SK-N-SH treated with all-trans-retinoic acid at 6 μM for 48 hours (cell line): ENCODE measurements around the gene NMT1.

Experiments used
- BACH2 ChIP-seq: fragments of 250-450 bp; sonication (Bioruptor Pico); IDR thresholded peaks from 2 replicates; pipeline ENCODE4 v1.9.0; 2021; ENCODE audit warnings: mild to moderate bottlenecking, borderline replicate concordance
- CREB5 ChIP-seq: fragments of 250-450 bp; sonication (Bioruptor Pico); IDR thresholded peaks from 2 replicates; pipeline ENCODE4 v1.5.1; 2020; ENCODE audit warnings: low read depth, mild to moderate bottlenecking, moderate library complexity
- CSDC2 ChIP-seq: fragments of 250-450 bp; sonication (Bioruptor Pico); IDR thresholded peaks from 2 replicates; pipeline ENCODE4 v1.5.0; 2020; ENCODE audit warnings: mild to moderate bottlenecking, moderate library complexity
- GLIS3 ChIP-seq: fragments of 250-450 bp; sonication (Bioruptor Pico); IDR thresholded peaks from 2 replicates; pipeline ENCODE4 v1.5.0; 2020; ENCODE audit warnings: mild to moderate bottlenecking, moderate library complexity
- PATZ1 ChIP-seq: fragments of 250-450 bp; sonication (Bioruptor Pico); IDR thresholded peaks from 2 replicates; pipeline ENCODE4 v1.8.0; 2020; ENCODE audit warnings: mild to moderate bottlenecking, moderate library complexity, borderline replicate concordance
- RARB ChIP-seq: fragments of 250-450 bp; sonication (Bioruptor Pico); IDR thresholded peaks from 2 replicates; pipeline ENCODE4 v1.8.0; 2021; ENCODE audit warnings: mild to moderate bottlenecking, moderate library complexity
- ZC3H10 ChIP-seq: fragments of 250-450 bp; sonication (Bioruptor Pico); IDR thresholded peaks from 2 replicates; pipeline ENCODE4 v1.5.1; 2021; ENCODE audit warnings: mild to moderate bottlenecking, moderate library complexity
- ZFP30 ChIP-seq: fragments of 450-650 bp; formaldehyde crosslinking; IDR thresholded peaks from 2 replicates; pipeline ENCODE4 v1.5.0; 2022; ENCODE audit warnings: mild to moderate bottlenecking, moderate library complexity

- no peak for TF ChIP-seq RARB
- no peak for TF ChIP-seq PATZ1
- TF ChIP-seq BACH2 (CRISPR knock-in tag): no peak
- TF ChIP-seq GLIS3: no peak
- TF ChIP-seq ZFP30: no peak
- no peak for TF ChIP-seq CSDC2 (CRISPR knock-in tag)
- TF ChIP-seq ZC3H10 (CRISPR knock-in tag): no peak
- TF ChIP-seq CREB5 (CRISPR knock-in tag): no peak
These were observed 29.6 kb downstream of the NMT1 start for GRCh38 chr17:45090711-45091110.
